ENCODE data around the gene TBC1D2B.

Gene TBC1D2B

DNA sequence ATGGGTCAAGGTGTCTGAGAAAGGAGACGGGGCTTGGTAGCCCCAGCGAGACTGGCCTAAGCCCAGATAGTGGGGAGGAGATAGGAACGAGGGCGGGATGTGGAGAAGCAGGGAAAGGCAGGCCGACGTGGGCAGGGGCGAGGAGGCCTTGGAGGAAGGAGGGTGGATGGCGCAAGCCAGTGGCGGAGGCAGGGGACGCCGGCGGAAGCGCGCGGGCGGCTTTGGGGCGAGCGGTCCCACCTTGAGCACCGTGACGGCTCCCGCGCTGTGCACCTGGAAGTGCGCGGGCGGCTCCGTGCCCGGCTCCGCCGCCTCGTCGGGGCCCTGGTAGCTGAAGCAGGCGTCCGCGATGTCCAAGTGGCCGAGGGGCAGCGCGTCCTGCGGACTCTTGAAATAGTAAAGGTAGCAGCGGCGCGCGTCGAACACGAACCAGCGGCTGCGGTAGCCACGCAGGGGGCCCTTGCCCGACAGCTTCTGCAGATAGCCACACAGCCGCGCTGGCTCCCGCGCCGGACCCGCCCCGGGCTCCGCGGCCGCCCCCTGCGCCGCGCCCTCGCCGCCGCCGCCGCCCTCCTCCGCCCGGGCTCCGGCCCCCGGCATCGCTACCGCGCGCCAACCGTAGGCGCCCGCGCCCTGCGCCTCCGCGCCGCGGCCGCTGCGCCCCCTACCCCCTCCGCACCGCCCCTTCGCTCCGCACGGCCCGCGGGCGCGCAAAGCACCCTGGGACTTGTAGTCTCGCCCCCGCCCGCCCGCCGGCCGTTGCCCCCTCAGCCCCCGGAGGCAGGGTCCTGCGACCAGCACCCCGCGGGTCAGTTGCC is at the start of gene TBC1D2B:
TBC1D2B (minus strand) TSS at position 659 of the 818 bp plus-strand sequence; CDS start at position 600, 59 bp downstream.
- DNase-seq (ENCODE audit: low read depth), result no peak
- peak within 1 kb of the TSS; percentile 74 for H3K4me3 ChIP-seq (ENCODE audit: low read depth, low read length)
- TF ChIP-seq, protein P1, sequence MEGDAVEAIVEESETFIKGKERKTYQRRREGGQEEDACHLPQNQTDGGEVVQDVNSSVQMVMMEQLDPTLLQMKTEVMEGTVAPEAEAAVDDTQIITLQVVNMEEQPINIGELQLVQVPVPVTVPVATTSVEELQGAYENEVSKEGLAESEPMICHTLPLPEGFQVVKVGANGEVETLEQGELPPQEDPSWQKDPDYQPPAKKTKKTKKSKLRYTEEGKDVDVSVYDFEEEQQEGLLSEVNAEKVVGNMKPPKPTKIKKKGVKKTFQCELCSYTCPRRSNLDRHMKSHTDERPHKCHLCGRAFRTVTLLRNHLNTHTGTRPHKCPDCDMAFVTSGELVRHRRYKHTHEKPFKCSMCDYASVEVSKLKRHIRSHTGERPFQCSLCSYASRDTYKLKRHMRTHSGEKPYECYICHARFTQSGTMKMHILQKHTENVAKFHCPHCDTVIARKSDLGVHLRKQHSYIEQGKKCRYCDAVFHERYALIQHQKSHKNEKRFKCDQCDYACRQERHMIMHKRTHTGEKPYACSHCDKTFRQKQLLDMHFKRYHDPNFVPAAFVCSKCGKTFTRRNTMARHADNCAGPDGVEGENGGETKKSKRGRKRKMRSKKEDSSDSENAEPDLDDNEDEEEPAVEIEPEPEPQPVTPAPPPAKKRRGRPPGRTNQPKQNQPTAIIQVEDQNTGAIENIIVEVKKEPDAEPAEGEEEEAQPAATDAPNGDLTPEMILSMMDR (IDR thresholded peaks at IDR 0.05; ENCODE audit: control insufficient read depth, extremely low read depth, insufficient read depth), result peak; percentile 16; the same call in 1 of the 2 replicates

- DNase-seq (ENCODE audit: low read depth), result no peak
- no peak overlapping the region for H3K4me3 ChIP-seq (ENCODE audit: low read depth, low read length)
- TF ChIP-seq, protein P1 (IDR thresholded peaks at IDR 0.05; ENCODE audit: control insufficient read depth, extremely low read depth, insufficient read depth), result no peak
Measured at GRCh38 chr15:78125267-78125666, 47.8 kb upstream of the TBC1D2B start.

DNA sequence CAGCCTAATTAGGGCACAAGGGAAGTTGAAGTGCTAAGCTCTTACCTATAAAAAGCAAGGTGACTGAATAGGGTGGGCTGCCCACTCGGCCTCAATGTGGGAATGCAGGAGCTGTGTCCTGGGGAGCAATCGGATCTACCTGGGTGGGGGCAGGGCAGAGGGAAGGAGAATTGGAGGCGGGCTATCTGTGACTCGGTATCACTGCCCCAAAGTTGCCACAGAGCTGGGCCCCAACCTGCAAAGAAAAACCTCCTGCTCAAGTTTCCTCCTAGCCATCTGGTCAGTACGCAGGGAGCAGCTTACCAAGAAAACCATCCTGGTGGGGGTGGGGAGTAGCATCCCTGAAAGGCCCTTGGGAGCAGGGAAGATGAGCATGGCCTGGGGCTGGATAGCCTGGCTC is 43.0 kb upstream of the TBC1D2B start:
- no peak for DNase-seq (ENCODE audit: low read depth)
- TF ChIP-seq, protein P1 (IDR thresholded peaks at IDR 0.05; ENCODE audit: control insufficient read depth, extremely low read depth, insufficient read depth), result no peak
- H3K4me3 ChIP-seq (ENCODE audit: low read depth, low read length), result no peak overlapping the region

- no peak overlapping the region for H3K4me3 ChIP-seq (ENCODE audit: low read depth, low read length)
- TF ChIP-seq, protein P1 (IDR thresholded peaks at IDR 0.05; ENCODE audit: control insufficient read depth, extremely low read depth, insufficient read depth), result no peak
- DNase-seq (ENCODE audit: low read depth), result no peak
Measured at GRCh38 chr15:78112551-78112950, 35.0 kb upstream of the TBC1D2B start.

- no peak for DNase-seq (ENCODE audit: low read depth)
- no peak overlapping the region for H3K4me3 ChIP-seq (ENCODE audit: low read depth, low read length)
- TF ChIP-seq, protein P1 (IDR thresholded peaks at IDR 0.05; ENCODE audit: control insufficient read depth, extremely low read depth, insufficient read depth), result no peak
Measured at GRCh38 chr15:78111788-78112187, 34.3 kb upstream of the TBC1D2B start.

DNA sequence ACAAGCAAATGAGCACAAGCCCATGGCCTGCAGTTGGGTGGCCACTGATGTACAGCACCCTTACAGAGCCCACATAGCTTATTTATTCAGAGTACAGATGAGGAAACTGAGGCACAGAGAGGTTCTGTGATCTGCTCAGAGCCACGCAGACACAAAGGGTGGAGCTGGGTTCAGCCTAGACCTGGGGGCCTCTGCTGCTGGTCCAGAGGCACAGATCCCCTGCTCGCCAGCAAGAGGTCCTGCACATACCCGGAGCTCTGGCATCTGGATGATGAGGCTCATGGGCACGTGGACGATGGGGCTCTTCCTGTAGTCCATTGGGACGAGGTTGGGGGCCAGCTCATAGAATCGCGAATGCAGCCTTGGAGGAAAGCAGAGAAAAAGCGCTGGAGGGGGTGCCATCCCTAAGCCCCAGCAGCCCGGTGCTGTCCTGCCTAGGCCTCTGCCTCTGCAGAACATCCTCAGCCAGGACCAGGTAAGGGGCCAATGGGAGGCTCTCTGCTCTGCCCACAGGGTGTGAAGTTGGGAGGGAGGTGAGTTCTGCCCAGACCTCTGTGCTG is 33.5 kb upstream of the TBC1D2B start:
- no peak overlapping the region for H3K4me3 ChIP-seq (ENCODE audit: low read depth, low read length)
- TF ChIP-seq, protein P1 (IDR thresholded peaks at IDR 0.05; ENCODE audit: control insufficient read depth, extremely low read depth, insufficient read depth), result no peak
- no peak for DNase-seq (ENCODE audit: low read depth)

Data from LNCaP clone FGC (cell line).